Stomach smooth muscle (tissue), 2 donors: ENCODE results near the gene UACA.
"Not testable (repeated sequence)": the region's sequence is repeated elsewhere in the genome, so short reads cannot be mapped to it uniquely, and the experiment has no call there.

Experiments
- H3K27ac ChIP-seq: one replicate; pipeline ENCODE4 v1.7.0; 2013; ENCODE audit warnings: mild to moderate bottlenecking, low read length, inconsistent platforms
- H3K27me3 ChIP-seq, 2 donors: one replicate each; pipeline ENCODE4 v1.7.0; 2013; ENCODE audit warnings: low read length in 2 of 2; ENCODE audit not compliant: insufficient read depth in 2 of 2, control insufficient read depth in 1 of 2
- H3K36me3 ChIP-seq, 2 donors: one replicate each; pipeline ENCODE4 v1.7.0; 2013; ENCODE audit warnings: low read length in 2 of 2; ENCODE audit not compliant: control insufficient read depth in 2 of 2, insufficient read depth in 2 of 2
- H3K4me1 ChIP-seq: one replicate; pipeline ENCODE4 v1.7.0; 2013; ENCODE audit warnings: low read length; ENCODE audit not compliant: control insufficient read depth, insufficient read depth
- H3K4me3 ChIP-seq, 2 donors: one replicate each; pipeline ENCODE4 v1.7.0; 2013; ENCODE audit warnings: low read length in 2 of 2
- H3K9ac ChIP-seq, 2 donors: one replicate each; pipeline ENCODE4 v1.7.0; 2013; ENCODE audit warnings: low read length in 2 of 2, mild to moderate bottlenecking in 1 of 2
- H3K9me3 ChIP-seq, 2 donors: one replicate each; pipeline ENCODE4 v1.7.0; 2013; ENCODE audit warnings: low read length in 2 of 2; ENCODE audit not compliant: control insufficient read depth in 2 of 2
- donor health status: healthy.
- donor health status: Pancreatic carcinoma.

Gene UACA

GRCh38 chr15:70750203-70750869, 13.0 kb downstream of the UACA start:
- Histone ChIP-seq H3K27me3 (no peaks in the 10 kb centered on the region), H3K4me1 (peaks cover 6% of the 10 kb centered on the region), H3K27ac (no peak overlapping the region), H3K36me3 (no peaks in the 10 kb centered on the region), H3K4me3 (no peak overlapping the region), H3K9ac (no peak overlapping the region), H3K9me3 (no peaks in the 10 kb centered on the region)

- no peaks in the 10 kb centered on the region for H3K36me3 ChIP-seq
- no peak overlapping the region for H3K4me3 ChIP-seq
- H3K27me3 ChIP-seq = no peaks in the 10 kb centered on the region
- H3K4me1 ChIP-seq = peaks cover 6% of the 10 kb centered on the region
- no peak overlapping the region for H3K27ac ChIP-seq
- H3K9me3 ChIP-seq = no peaks in the 10 kb centered on the region
- no peak overlapping the region for H3K9ac ChIP-seq
These were observed 15.0 kb downstream of the UACA start for GRCh38 chr15:70748281-70748747.

DNA sequence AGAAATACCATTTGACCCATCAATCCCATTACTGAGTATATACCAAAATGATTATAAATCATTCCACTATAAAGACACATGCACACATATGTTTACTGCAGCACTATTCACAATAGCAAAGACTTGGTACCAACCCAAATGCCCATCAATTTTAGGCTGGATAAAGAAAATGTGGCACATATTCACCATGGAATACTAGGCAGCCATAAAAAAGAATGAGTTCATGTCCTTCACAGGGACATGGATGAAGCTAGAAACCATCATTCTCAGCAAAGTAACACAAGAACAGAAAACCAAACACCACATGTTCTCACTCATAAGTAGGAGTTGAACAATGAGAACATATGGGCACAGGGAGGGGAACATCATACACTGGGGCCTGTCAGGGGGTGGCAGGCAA, 16.8 kb downstream of the UACA start:
- not testable (repeated sequence) for H3K27me3 ChIP-seq, H3K9me3 ChIP-seq, H3K36me3 ChIP-seq, H3K27ac ChIP-seq, H3K4me1 ChIP-seq, H3K4me3 ChIP-seq, H3K9ac ChIP-seq

DNA sequence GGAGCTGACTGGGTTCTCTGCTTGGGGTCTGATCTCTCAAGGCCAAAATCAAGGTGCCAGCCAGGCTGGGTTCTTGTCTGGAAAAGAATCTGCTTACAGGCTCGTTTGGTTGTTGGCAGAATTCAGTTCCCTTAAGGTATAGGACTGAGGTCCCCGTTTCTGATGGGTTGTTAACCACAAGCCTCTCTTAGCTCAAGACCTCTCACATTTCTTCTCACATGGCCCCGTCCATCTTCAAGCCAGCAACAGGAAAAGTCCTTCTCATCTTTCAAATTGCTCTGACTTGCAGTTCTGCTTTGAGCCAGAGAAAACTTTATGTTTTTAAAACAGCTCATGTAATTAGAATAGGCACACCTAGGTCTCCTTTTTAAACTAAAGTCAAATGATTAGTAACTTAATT, 20.4 kb downstream of the UACA start:
- H3K4me1 ChIP-seq = peaks cover 5% of the 10 kb centered on the region
- H3K4me3 ChIP-seq = peak overlapping the region; percentile 17 to 52
- peak overlapping the region; percentile 56 for H3K27ac ChIP-seq
- no peaks in the 10 kb centered on the region for H3K27me3 ChIP-seq
- no peaks in the 10 kb centered on the region for H3K36me3 ChIP-seq
- H3K9me3 ChIP-seq = no peaks in the 10 kb centered on the region
- peak overlapping the region in 1 of 2 donors; percentile 26 for H3K9ac ChIP-seq

DNA sequence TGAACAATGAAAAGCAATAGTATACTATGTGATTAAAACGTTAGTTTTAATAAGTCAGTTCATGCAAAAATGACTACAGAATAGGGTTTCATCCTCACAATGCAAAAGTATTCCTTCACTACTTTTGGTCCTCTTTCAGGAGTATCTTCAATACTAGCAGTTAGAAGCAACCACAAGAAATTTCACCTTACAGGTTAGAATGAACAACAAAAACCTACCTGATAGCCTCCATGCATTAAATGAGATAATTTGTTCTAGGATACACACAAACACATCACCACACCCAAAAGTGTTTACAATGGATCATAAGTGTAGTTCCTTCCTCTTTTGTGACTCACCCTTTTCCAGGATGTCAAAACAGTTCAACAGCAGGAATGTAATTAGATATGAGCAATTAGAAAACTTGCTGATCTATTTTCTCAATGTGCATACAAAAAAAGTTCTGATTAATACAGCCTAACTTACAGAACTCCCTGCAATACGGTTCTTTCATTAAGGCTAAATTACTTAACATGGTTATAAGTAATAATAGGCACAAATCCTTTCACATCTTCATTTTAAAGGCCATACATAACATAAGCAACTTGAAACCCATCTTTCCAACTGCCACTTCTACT, 21.6 kb downstream of the UACA start:
- peaks cover 5% of the 10 kb centered on the region for H3K4me1 ChIP-seq
- no peak overlapping the region for H3K4me3 ChIP-seq

DNA sequence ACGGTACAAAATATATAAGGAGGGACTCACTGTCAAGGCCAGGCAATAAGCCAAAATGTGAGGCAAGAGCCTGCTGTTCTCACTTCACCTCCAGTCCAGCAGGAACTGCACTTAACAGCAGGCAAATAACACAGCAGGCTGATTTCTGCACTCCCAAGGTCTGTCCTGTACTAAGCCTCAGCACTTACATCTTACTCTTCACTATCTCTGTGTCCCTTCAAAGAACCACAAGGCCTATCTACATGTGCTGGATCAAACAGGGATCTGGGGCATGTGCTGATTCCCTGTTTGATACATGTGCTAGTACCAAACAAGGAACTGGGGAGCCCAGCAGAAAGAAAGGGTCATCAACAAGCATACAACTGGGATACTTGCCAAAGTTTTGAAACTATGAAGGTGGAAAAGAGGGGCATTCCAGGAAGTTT, 22.2 kb downstream of the UACA start:
- Histone ChIP-seq H3K27me3 (no peaks in the 10 kb centered on the region), H3K9me3 (no peaks in the 10 kb centered on the region), H3K36me3 (no peaks in the 10 kb centered on the region), H3K4me1 (peaks cover 5% of the 10 kb centered on the region), H3K4me3 (peak overlapping the region in 1 of 2 donors; percentile 8), H3K9ac (no peak overlapping the region), H3K27ac (peak overlapping the region; percentile 72)

More for the DNA sequence above, 21.6 kb downstream of the UACA start:
- H3K27ac ChIP-seq = peak overlapping the region; percentile 72
- no peaks in the 10 kb centered on the region for H3K27me3 ChIP-seq
- H3K9ac ChIP-seq = no peak overlapping the region
- no peaks in the 10 kb centered on the region for H3K36me3 ChIP-seq
- no peaks in the 10 kb centered on the region for H3K9me3 ChIP-seq

DNA sequence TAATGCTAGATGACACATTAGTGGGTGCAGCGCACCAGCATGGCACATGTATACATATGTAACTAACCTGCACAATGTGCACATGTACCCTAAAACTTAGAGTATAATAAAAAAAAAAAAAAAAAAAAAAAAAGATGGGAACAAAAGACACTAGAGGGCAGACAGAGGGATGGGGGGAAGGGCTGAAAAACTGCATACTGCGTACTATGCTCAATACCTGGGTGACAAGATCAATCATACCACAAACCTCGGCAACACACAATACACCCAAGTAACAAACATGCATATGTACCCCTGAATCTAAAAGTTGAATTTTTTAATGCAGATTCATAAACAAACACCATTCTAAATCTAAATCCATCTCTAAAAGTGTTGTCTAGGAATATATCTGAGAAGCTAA, 28.3 kb downstream of the UACA start:
- H3K4me3 ChIP-seq, H3K9me3 ChIP-seq, H3K36me3 ChIP-seq, H3K4me1 ChIP-seq, H3K9ac ChIP-seq, H3K27me3 ChIP-seq, H3K27ac ChIP-seq: not testable (repeated sequence)

- no peaks in the 10 kb centered on the region for H3K4me1 ChIP-seq
- no peak overlapping the region for H3K9ac ChIP-seq
- no peak overlapping the region for H3K4me3 ChIP-seq
- no peaks in the 10 kb centered on the region for H3K27me3 ChIP-seq
- H3K36me3 ChIP-seq = no peaks in the 10 kb centered on the region
- no peak overlapping the region for H3K27ac ChIP-seq
- no peaks in the 10 kb centered on the region for H3K9me3 ChIP-seq
These were observed 34.2 kb downstream of the UACA start for GRCh38 chr15:70729164-70729563.

GRCh38 chr15:70726753-70727152, 36.6 kb downstream of the UACA start:
- no peak overlapping the region for H3K27ac ChIP-seq

GRCh38 chr15:70723927-70724326, 39.4 kb downstream of the UACA start:
- H3K27ac ChIP-seq = no peak overlapping the region

More at GRCh38 chr15:70726753-70727152, 36.6 kb downstream of the UACA start:
- Histone ChIP-seq H3K9ac (no peak overlapping the region), H3K36me3 (no peaks in the 10 kb centered on the region), H3K4me1 (no peaks in the 10 kb centered on the region), H3K9me3 (no peaks in the 10 kb centered on the region), H3K4me3 (no peak overlapping the region), H3K27me3 (no peaks in the 10 kb centered on the region)

DNA sequence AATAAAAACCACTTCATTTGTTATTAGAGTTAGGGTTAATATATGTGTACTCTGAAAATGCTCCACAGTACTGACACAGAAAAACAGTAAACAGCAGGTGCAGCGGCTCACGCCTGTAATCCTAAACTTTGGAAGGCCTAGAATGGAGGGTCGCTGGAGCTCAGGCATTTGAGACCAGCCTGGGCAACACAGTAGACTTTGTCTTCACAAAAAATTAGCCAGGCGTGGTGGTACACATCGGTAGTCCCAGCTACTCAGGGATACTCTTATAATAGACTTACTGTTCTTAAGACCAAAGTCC, 40.3 kb downstream of the UACA start:
- H3K27ac ChIP-seq = no peak overlapping the region
- no peaks in the 10 kb centered on the region for H3K27me3 ChIP-seq
- no peak overlapping the region for H3K9ac ChIP-seq
- H3K4me1 ChIP-seq = peaks cover 3% of the 10 kb centered on the region
- H3K4me3 ChIP-seq = no peak overlapping the region
- H3K9me3 ChIP-seq = no peaks in the 10 kb centered on the region
- H3K36me3 ChIP-seq = no peaks in the 10 kb centered on the region

More at GRCh38 chr15:70723927-70724326, 39.4 kb downstream of the UACA start:
- no peak overlapping the region for H3K4me3 ChIP-seq
- H3K9ac ChIP-seq = no peak overlapping the region
- H3K36me3 ChIP-seq = no peaks in the 10 kb centered on the region
- no peaks in the 10 kb centered on the region for H3K4me1 ChIP-seq
- H3K27me3 ChIP-seq = no peaks in the 10 kb centered on the region
- no peaks in the 10 kb centered on the region for H3K9me3 ChIP-seq
